NCI-H146 (cell line): ENCODE measurements around the gene LGI4.

Experiments
- DNase-seq: peaks from one replicate; lab custom pipeline; 2025; lab: John Stamatoyannopoulos, UW

LGI4 gene

GRCh38 chr19:35134601-35135242, at the start of gene LGI4:
Gene LGI4, minus strand, starts transcription at chr19:35135059. Its CDS starts 379 bp downstream, at chr19:35134680.
- DNase-seq = no peak

GRCh38 chr19:35184267-35184666, 49.4 kb upstream of the LGI4 start:
- DNase-seq = no peak

- no peak for DNase-seq
Measured at GRCh38 chr19:35181387-35181786, 46.5 kb upstream of the LGI4 start.

- no peak for DNase-seq
Measured at GRCh38 chr19:35179830-35180229, 45.0 kb upstream of the LGI4 start.

- no peak for DNase-seq
Measured at GRCh38 chr19:35178701-35179100, 43.8 kb upstream of the LGI4 start.

- DNase-seq = no peak
Measured at GRCh38 chr19:35177377-35178274, 42.8 kb upstream of the LGI4 start.

- DNase-seq = no peak
Measured at GRCh38 chr19:35176181-35176570, 41.3 kb upstream of the LGI4 start.

- DNase-seq = no peak
Measured at GRCh38 chr19:35174226-35174625, 39.4 kb upstream of the LGI4 start.

- DNase-seq = no peak
Measured at GRCh38 chr19:35171730-35172129, 36.9 kb upstream of the LGI4 start.

GRCh38 chr19:35170359-35171061, 35.7 kb upstream of the LGI4 start:
- no peak for DNase-seq

- DNase-seq = no peak
Measured at GRCh38 chr19:35169221-35169995, 34.5 kb upstream of the LGI4 start.

GRCh38 chr19:35168196-35168595, 33.3 kb upstream of the LGI4 start:
- no peak for DNase-seq

GRCh38 chr19:35167251-35168119, 32.6 kb upstream of the LGI4 start:
- DNase-seq = no peak

GRCh38 chr19:35166100-35167063, 31.5 kb upstream of the LGI4 start:
- no peak for DNase-seq

GRCh38 chr19:35165200-35166058, 30.6 kb upstream of the LGI4 start:
- no peak for DNase-seq

- no peak for DNase-seq
Measured at GRCh38 chr19:35164418-35164817, 29.6 kb upstream of the LGI4 start.

GRCh38 chr19:35162471-35163326, 27.8 kb upstream of the LGI4 start:
- DNase-seq = no peak

- no peak for DNase-seq
Measured at GRCh38 chr19:35161434-35161743, 26.5 kb upstream of the LGI4 start.
